22Rv1 (cell line): Measurements from ENCODE around the gene C1orf185.
"Not testable (repeated sequence)": the region's sequence is repeated elsewhere in the genome, so short reads cannot be mapped to it uniquely, and the experiment has no call there.

ENCODE experiments used
- ZFX ChIP-seq: fragments of 450-650 bp; IDR thresholded peaks from 2 replicates; pipeline ENCODE4 v1.6.1; 2017; ENCODE audit warnings: antibody characterized with exemption, borderline replicate concordance
- TF ChIP-seq, protein P1 (sequence below): fragments of 450-650 bp; IDR thresholded peaks from 2 replicates; pipeline ENCODE4 v1.5.1; 2017; ENCODE audit warnings: mild to moderate bottlenecking

DNA sequence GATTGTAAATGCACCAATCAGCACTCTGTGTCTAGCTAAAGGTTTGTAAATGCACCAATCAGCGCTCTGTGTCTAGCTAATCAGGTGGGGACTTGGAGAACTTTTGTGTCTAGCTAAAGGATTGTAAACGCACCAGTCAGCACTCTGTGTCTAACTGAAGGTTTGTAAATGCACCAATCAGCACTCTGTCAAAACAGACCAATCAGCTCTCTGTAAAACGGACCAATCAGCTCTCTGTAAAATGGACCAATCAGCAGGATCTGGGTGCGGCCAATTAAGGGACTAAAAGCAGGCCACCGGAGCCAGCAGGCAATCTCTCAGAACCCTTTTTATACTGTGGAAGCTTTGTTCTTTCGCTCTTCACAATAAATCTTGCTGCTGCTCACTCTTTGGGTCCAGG, 76.0 kb downstream of the C1orf185 start:
- TF ChIP-seq, protein P1, sequence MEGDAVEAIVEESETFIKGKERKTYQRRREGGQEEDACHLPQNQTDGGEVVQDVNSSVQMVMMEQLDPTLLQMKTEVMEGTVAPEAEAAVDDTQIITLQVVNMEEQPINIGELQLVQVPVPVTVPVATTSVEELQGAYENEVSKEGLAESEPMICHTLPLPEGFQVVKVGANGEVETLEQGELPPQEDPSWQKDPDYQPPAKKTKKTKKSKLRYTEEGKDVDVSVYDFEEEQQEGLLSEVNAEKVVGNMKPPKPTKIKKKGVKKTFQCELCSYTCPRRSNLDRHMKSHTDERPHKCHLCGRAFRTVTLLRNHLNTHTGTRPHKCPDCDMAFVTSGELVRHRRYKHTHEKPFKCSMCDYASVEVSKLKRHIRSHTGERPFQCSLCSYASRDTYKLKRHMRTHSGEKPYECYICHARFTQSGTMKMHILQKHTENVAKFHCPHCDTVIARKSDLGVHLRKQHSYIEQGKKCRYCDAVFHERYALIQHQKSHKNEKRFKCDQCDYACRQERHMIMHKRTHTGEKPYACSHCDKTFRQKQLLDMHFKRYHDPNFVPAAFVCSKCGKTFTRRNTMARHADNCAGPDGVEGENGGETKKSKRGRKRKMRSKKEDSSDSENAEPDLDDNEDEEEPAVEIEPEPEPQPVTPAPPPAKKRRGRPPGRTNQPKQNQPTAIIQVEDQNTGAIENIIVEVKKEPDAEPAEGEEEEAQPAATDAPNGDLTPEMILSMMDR, result not testable (repeated sequence)
- not testable (repeated sequence) for TF ChIP-seq ZFX
